GM23338 (cell line): Measurements from ENCODE around the gene PTPRN2. TPM values are rescaled to one million over a fixed set of nuclear protein-coding genes. Genes with fewer than 3 reads are reported as not detected.

ENCODE experiments used
- ATAC-seq: fragments of 200-7000 bp; cut with Tn5 transposase; 3 replicates; pipeline ENCODE4 v1.9.1; 2020
- DNase-seq: peaks from one replicate; pipeline ENCODE4 v3.0.0-alpha.2; 2015; ENCODE audit warnings: low spot score
- H2AFZ ChIP-seq: fragments of 200-600 bp; sonication (generic); 2 replicates; pipeline ENCODE4 v1.8.0; 2016; ENCODE audit warnings: antibody characterized with exemption, mild to moderate bottlenecking, moderate library complexity
- H3F3A ChIP-seq: fragments of 200-600 bp; sonication (generic); replicated peaks from 2 replicates; pipeline ENCODE4 v1.8.0; 2017; ENCODE audit warnings: antibody characterized with exemption, mixed run types, low read depth
- H3K27ac ChIP-seq: fragments of 200-600 bp; sonication (generic); 2 replicates; pipeline ENCODE4 v1.6.1; 2016; ENCODE audit warnings: low read depth
- H3K27me3 ChIP-seq: fragments of 200-600 bp; sonication (generic); 2 replicates; pipeline ENCODE4 v1.8.0; 2016; ENCODE audit warnings: mild to moderate bottlenecking, mixed run types, moderate library complexity; ENCODE audit not compliant: insufficient read depth
- H3K36me3 ChIP-seq: fragments of 200-600 bp; sonication (generic); 2 replicates; pipeline ENCODE4 v1.8.0; 2016; ENCODE audit warnings: mild to moderate bottlenecking; ENCODE audit not compliant: insufficient read depth
- H3K4me1 ChIP-seq: fragments of 200-600 bp; sonication (generic); 2 replicates; pipeline ENCODE4 v1.8.0; 2016; ENCODE audit warnings: mild to moderate bottlenecking, moderate library complexity; ENCODE audit not compliant: insufficient read depth
- H3K4me2 ChIP-seq: fragments of 200-600 bp; sonication (generic); 2 replicates; pipeline ENCODE4 v1.7.1; 2017; ENCODE audit warnings: mixed run types
- H3K4me3 ChIP-seq: fragments of 200-600 bp; sonication (generic); 2 replicates; pipeline ENCODE4 v1.6.1; 2016; ENCODE audit warnings: mixed run types
- H3K79me2 ChIP-seq: fragments of 200-600 bp; sonication (generic); replicated peaks from 2 replicates; pipeline ENCODE4 v1.8.0; 2017; ENCODE audit warnings: mild to moderate bottlenecking; ENCODE audit not compliant: insufficient read depth
- H3K9me2 ChIP-seq: fragments of 200-600 bp; sonication (generic); 2 replicates; pipeline ENCODE4 v1.8.0; 2017; ENCODE audit not compliant: insufficient read depth
- H4K20me1 ChIP-seq: fragments of 200-600 bp; sonication (generic); replicated peaks from 2 replicates; pipeline ENCODE4 v1.8.0; 2017; ENCODE audit warnings: mild to moderate bottlenecking; ENCODE audit not compliant: insufficient read depth
- H3K27ac Mint-ChIP-seq: 2 replicates; pipeline ENCODE4 v1.8.0; 2020; ENCODE audit warnings: inconsistent platforms, mild to moderate bottlenecking, moderate library complexity, mixed read lengths
- H3K27me3 Mint-ChIP-seq: 3 replicates; pipeline ENCODE4 v1.8.0; 2022; ENCODE audit warnings: low read depth, mild to moderate bottlenecking, moderate library complexity, mixed read lengths, inconsistent platforms; ENCODE audit not compliant: insufficient read depth, poor library complexity
- H3K36me3 Mint-ChIP-seq: 3 replicates; pipeline ENCODE4 v1.8.0; 2021; ENCODE audit warnings: low read depth, mild to moderate bottlenecking, inconsistent platforms, moderate library complexity, mixed read lengths
- H3K4me1 Mint-ChIP-seq: 3 replicates; pipeline ENCODE4 v1.8.0; 2020; ENCODE audit warnings: mild to moderate bottlenecking, inconsistent platforms, mixed read lengths
- H3K4me3 Mint-ChIP-seq: 3 replicates; pipeline ENCODE4 v1.8.0; 2021; ENCODE audit warnings: moderate library complexity, mild to moderate bottlenecking, inconsistent platforms, mixed read lengths
- H3K9me3 Mint-ChIP-seq: 3 replicates; pipeline ENCODE4 v1.8.0; 2020; ENCODE audit warnings: moderate library complexity, mild to moderate bottlenecking, inconsistent platforms, mixed read lengths
- EZH2 ChIP-seq: fragments of 200-600 bp; sonication (generic); IDR thresholded peaks from one replicate; pipeline ENCODE4 v1.8.0; 2017; ENCODE audit warnings: antibody characterized with exemption, mild to moderate bottlenecking, low read depth; ENCODE audit not compliant: unreplicated experiment
- EZH2phosphoT487 ChIP-seq: fragments of 200-600 bp; sonication (generic); IDR thresholded peaks from one replicate; pipeline ENCODE4 v1.8.1; 2018; ENCODE audit warnings: antibody characterized with exemption; ENCODE audit not compliant: unreplicated experiment
- NANOG ChIP-seq: IDR thresholded peaks from 2 replicates; pipeline ENCODE4 v1.6.1; 2016; ENCODE audit warnings: antibody characterized with exemption, borderline replicate concordance
- STAT1 ChIP-seq: IDR thresholded peaks from one replicate; pipeline ENCODE4 v1.6.1; 2016; ENCODE audit warnings: antibody characterized with exemption; ENCODE audit not compliant: unreplicated experiment
- ZNF114 ChIP-seq: fragments of 250-450 bp; sonication (Bioruptor Pico); IDR thresholded peaks from 2 replicates; pipeline ENCODE4 v1.5.0; 2020; ENCODE audit warnings: mild to moderate bottlenecking, moderate library complexity
- ZNF331 ChIP-seq: fragments of 250-450 bp; sonication (Bioruptor Pico); IDR thresholded peaks from 2 replicates; pipeline ENCODE4 v1.5.0; 2020; ENCODE audit warnings: low read depth, mild to moderate bottlenecking, moderate library complexity
- polyA plus RNA-seq: library from polyadenylated mRNA; unstranded; fragments of >200 nt; fragmentation: Nextera tagmentation; extraction: Ambion mirVana; gene quantifications from 2 replicates; pipeline ENCODE4 v1.2.1, GENCODE V29; 2016
- total RNA-seq: library from RNA; depleted of rRNA; stranded (reverse); fragments of >200 nt; shearing (Covaris generic); gene quantifications from 2 replicates; pipeline ENCODE4 v1.2.3, GENCODE V29; 2014
- TF ChIP-seq, protein P1 (sequence below): IDR thresholded peaks from one replicate; pipeline ENCODE4 v1.6.1; 2018; ENCODE audit warnings: antibody characterized with exemption; ENCODE audit not compliant: unreplicated experiment
- TF ChIP-seq, protein P2 (sequence below), 2 experiments: fragments of 200-600 bp in 1 of 2; sonication (generic) in 1 of 2; conservative IDR thresholded peaks; 2 replicates each; pipeline versions ENCODE4 v1.5.1 to v1.6.1; 2016 to 2017; ENCODE audit warnings: antibody characterized with exemption in 2 of 2, low read depth in 2 of 2, mild to moderate bottlenecking in 2 of 2, moderate library complexity in 1 of 2

The PTPRN2 gene
- total and polyA plus RNA-seq, 2 experiments from 2014 or later, result 0.87 to 4.0 TPM

DNA sequence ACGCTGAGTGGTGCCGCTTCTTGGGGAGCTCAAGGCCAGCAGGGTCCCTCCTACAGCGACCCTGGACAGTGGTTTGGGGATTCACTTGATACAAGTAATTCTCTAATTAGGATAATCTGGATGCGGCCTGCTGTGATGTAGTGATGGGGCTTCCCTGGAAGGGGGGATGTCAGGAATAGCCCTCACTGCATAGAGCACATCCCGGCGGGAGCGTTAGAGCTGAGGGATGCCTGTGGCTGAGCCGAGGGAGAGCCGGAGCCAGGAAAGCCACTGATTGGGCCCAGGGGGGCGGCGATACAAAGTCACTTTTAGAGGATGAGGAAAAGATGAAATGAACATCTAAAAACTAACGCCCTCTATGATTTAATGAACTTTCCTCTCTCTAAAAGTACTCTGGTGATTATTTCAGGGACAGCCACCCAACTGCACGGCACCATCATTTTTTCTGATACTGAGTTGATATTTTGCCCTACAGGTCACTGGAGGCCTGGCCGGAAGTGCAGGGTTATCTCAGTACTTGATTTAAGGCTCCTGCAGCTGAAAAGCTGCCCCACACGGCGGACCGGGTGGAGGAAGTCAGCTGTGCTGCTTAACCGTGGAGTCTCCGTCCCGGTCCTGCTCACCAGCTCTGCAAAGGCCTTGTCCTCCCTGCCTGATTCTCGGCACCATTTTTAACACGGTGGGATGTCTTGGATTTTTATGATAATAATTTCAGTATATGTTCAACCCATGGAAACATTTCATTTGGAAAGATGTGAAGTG lies 732.0 kb downstream of the PTPRN2 start (continued):
- TF ChIP-seq, protein P1, sequence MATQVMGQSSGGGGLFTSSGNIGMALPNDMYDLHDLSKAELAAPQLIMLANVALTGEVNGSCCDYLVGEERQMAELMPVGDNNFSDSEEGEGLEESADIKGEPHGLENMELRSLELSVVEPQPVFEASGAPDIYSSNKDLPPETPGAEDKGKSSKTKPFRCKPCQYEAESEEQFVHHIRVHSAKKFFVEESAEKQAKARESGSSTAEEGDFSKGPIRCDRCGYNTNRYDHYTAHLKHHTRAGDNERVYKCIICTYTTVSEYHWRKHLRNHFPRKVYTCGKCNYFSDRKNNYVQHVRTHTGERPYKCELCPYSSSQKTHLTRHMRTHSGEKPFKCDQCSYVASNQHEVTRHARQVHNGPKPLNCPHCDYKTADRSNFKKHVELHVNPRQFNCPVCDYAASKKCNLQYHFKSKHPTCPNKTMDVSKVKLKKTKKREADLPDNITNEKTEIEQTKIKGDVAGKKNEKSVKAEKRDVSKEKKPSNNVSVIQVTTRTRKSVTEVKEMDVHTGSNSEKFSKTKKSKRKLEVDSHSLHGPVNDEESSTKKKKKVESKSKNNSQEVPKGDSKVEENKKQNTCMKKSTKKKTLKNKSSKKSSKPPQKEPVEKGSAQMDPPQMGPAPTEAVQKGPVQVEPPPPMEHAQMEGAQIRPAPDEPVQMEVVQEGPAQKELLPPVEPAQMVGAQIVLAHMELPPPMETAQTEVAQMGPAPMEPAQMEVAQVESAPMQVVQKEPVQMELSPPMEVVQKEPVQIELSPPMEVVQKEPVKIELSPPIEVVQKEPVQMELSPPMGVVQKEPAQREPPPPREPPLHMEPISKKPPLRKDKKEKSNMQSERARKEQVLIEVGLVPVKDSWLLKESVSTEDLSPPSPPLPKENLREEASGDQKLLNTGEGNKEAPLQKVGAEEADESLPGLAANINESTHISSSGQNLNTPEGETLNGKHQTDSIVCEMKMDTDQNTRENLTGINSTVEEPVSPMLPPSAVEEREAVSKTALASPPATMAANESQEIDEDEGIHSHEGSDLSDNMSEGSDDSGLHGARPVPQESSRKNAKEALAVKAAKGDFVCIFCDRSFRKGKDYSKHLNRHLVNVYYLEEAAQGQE, result no peak
- TF ChIP-seq ZNF331 (CRISPR knock-in tag), result no peak
- TF ChIP-seq EZH2, result no peak
- TF ChIP-seq, protein P2, sequence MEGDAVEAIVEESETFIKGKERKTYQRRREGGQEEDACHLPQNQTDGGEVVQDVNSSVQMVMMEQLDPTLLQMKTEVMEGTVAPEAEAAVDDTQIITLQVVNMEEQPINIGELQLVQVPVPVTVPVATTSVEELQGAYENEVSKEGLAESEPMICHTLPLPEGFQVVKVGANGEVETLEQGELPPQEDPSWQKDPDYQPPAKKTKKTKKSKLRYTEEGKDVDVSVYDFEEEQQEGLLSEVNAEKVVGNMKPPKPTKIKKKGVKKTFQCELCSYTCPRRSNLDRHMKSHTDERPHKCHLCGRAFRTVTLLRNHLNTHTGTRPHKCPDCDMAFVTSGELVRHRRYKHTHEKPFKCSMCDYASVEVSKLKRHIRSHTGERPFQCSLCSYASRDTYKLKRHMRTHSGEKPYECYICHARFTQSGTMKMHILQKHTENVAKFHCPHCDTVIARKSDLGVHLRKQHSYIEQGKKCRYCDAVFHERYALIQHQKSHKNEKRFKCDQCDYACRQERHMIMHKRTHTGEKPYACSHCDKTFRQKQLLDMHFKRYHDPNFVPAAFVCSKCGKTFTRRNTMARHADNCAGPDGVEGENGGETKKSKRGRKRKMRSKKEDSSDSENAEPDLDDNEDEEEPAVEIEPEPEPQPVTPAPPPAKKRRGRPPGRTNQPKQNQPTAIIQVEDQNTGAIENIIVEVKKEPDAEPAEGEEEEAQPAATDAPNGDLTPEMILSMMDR (conservative IDR thresholded peaks at IDR 0.05; ENCODE audit: low read depth in 2 of 2), result no peak
- TF ChIP-seq STAT1, result no peak

DNA sequence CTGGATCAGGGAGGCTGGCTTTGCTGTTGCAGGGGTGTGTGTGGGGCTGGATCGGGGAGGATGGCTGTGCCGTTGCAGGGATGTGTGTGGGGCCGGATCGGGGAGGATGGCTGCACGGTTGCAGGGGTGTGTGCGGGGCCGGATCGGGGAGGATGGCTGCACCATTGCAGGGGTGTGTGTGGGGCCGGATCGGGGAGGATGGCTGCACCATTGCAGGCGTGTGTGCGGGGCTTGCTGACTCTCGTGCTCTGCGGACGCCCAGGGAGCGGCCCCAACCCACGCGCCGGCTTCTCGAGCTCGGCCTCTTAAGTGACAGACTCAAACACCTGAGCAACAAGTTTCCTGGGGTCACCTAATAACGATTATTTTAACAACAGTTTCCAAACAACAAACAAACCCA lies 732.6 kb downstream of the PTPRN2 start:
- H2AFZ ChIP-seq, result no peak overlapping the region
- H3K4me3 ChIP-seq, result no peak overlapping the region
- no peak for ATAC-seq
- no peaks in the 10 kb centered on the region for H3K79me2 ChIP-seq
- no peak overlapping the region for H3K27ac ChIP-seq
- Mint-ChIP-seq H3K4me1 (no peaks in the 10 kb centered on the region), H3K36me3 (peaks cover 45% of the 10 kb centered on the region), H3K9me3 (peaks cover 3% of the 10 kb centered on the region), H3K27me3 (peaks cover 8% of the 10 kb centered on the region), H3K27ac (no peak overlapping the region), H3K4me3 (no peak overlapping the region)
- H3K4me2 ChIP-seq, result no peak overlapping the region
- H3K36me3 ChIP-seq, result no peaks in the 10 kb centered on the region; the same call in 1 of the 2 replicates
- DNase-seq, result no peak
- H4K20me1 ChIP-seq, result no peaks in the 10 kb centered on the region
- TF ChIP-seq ZNF114 (CRISPR knock-in tag) (no peak), EZH2phosphoT487 (no peak), NANOG (no peak)
- TF ChIP-seq, protein P2 (conservative IDR thresholded peaks at IDR 0.05; ENCODE audit: low read depth in 2 of 2), result no peak
- H3F3A ChIP-seq, result no peaks in the 10 kb centered on the region
- H3K27me3 ChIP-seq, result no peaks in the 10 kb centered on the region
- H3K4me1 ChIP-seq, result no peaks in the 10 kb centered on the region
- no peaks in the 10 kb centered on the region for H3K9me2 ChIP-seq
